ENCODE measurements around the gene REXO2.

Gene REXO2

GRCh38 chr11:114439229-114440120, at the start of gene REXO2:
Gene REXO2 (plus strand): TSS chr11:114439467. CDS start chr11:114439529, 62 bp downstream.
- peak; percentile 55 for DNase-seq

DNA sequence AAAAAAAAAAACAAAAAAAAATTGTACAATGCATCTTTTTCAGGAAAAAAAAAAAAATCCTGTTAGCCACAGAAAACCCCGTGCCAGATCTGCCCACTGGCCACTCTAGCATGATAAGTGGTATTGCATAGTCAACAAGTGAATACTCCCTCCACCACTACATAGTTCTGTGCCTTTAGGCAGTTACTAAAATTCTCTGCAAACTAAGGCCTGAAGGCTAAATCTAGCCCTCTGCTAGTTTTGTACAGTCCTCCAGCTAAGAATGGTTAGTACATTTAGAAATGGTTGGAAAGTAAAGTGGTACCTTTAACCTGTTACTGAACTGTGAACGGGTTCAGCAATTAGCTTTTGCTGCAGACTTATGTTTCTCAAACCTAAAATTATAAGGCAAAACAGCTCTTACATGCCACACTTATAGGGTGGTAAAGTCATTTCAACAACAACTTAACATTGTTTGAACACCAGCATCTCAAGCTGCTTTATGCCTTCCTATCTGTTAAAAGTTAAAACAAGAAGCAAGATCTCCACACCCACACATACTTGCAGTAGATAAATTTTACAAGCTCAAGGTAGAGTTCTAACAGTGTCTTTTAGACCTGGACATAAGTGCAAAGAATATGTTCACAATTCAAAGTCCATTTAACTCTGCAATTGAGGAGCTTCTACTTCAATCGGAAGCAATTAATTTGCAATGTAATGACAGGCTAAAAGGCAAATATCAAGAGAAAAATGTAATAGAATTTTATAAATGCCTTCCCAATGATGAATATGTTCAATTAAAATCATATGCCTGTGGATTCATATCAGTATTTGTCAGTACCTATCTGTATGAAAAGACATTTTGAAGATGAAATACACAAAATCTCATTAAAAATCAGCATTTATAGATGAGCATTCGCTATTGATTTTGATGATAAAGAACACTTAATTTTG, 46.3 kb upstream of the REXO2 start:
- no peak for DNase-seq

GRCh38 chr11:114395736-114396135, 43.5 kb upstream of the REXO2 start:
- no peak for DNase-seq

DNA sequence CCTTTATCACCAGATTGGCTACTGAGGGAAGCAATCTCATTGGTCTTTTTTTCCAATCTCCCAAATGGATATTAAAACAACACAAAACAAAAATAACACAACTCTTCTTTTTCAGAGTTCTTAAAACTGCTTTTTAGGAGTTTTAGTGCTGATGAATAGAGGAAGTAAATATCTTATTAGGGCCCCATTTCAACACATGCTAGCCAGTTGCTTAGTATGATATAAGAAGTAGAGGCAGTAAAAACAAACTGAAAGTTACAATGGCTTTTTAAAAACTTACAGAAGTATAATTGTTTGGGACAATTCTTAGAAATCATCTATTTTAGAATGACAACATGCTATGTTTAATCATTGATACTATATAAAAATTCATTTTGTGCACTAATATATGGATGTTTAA, 42.4 kb upstream of the REXO2 start:
- no peak for DNase-seq

GRCh38 chr11:114397349-114397982, 41.8 kb upstream of the REXO2 start:
- DNase-seq = no peak

- DNase-seq = no peak
Observed at GRCh38 chr11:114398303-114398920, 40.9 kb upstream of the REXO2 start.

GRCh38 chr11:114399490-114400215, 39.6 kb upstream of the REXO2 start:
- DNase-seq = no peak

- peak; percentile 55 for DNase-seq
Observed at GRCh38 chr11:114400216-114400914, 38.9 kb upstream of the REXO2 start, which contains the start of the genes C11orf71 and RBM7. Gene C11orf71 (minus strand): TSS chr11:114400511. CDS start chr11:114400331, 180 bp downstream. Gene RBM7 (plus strand): TSS chr11:114400666. CDS start chr11:114400672, 6 bp downstream.

- DNase-seq = no peak
Observed at GRCh38 chr11:114400915-114401223, 38.4 kb upstream of the REXO2 start.

GRCh38 chr11:114401311-114401710, 38.0 kb upstream of the REXO2 start:
- DNase-seq = no peak

GRCh38 chr11:114412946-114413345, 26.3 kb upstream of the REXO2 start:
- DNase-seq = no peak

DNA sequence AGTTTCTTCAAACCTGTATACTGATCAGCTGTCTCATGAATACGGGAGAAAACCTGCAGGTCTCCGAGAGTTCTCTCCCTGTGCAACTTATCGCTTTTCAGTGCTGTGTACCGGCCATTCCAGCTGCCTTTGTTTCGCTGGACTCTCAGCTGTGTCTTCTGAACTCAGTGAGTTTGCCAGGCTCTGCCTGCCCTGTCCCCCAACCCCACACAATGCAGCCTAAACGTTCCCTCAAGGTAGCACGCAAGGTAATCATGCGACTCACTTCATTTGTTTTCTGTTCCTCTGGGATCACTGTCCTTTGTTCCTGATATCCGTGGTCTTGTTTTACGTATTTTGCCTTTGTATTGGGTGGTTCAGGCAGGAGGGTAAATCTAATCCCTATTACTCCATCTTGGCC, 25.3 kb upstream of the REXO2 start:
- DNase-seq = no peak

DNA sequence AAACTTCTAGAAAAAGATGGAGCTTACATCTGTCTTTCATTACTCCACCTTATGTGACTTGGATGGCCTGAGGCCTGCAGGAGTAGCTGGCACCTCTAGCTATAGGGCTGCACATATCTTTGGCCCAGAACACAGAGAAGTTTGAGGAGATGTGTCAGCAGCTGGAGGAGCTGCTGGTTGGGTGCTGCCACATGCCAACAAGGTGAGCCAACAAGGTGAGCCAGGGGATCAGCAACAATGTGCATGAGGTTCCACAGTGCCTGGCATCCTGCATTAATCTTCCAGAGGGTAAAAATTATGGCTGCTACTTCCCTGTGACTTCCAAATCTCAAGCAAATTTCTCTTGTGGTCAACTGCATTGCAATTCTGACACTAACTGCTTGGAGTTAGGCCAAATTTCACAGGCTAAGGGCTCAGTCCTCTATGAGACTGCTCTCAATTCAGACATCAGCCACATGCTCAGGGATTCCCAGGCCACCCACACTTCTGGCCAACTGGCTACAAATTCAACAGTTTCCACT, 22.8 kb upstream of the REXO2 start:
- no peak for DNase-seq

GRCh38 chr11:114426280-114426679, 13.0 kb upstream of the REXO2 start:
- no peak for DNase-seq

DNA sequence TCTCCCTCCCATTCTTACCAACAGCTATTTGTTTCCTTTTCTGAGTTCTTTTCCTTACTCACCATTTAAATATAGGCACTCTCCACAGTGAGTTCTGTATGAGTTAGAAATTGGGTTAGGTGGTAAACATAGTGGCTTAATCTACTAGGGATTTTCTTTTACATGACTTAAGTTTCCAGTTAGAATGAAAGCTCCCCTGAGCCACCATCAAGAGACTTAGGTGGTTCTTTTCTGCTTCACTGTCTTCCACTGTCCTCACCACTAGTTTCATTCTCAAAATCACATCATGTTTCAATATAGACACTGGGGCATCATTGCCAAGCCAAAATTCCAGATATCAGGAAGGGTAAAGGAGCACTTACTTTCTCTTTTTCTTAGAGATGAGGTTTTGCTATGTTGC, 9.0 kb upstream of the REXO2 start:
- no peak for DNase-seq

- no peak for DNase-seq
Observed at GRCh38 chr11:114432893-114433292, 6.4 kb upstream of the REXO2 start.

DNA sequence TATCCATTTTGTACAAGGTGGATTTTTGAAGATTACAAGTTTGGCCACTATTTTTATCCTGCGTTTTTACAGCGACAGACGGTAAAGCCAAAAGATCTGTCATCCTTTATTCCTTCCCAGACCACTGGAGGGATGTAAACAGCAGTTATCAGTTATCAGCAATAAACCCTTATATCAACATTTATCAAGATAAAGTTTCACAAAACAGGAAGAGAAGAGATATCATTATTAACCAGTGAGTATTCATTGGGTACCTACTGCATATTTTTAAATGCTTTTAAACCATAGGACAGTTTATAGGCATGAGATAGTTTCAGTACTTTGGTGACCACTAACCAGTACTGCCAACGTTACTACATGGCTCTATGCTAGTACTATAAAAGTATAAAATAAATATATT, 5.9 kb upstream of the REXO2 start:
- no peak for DNase-seq

DNA sequence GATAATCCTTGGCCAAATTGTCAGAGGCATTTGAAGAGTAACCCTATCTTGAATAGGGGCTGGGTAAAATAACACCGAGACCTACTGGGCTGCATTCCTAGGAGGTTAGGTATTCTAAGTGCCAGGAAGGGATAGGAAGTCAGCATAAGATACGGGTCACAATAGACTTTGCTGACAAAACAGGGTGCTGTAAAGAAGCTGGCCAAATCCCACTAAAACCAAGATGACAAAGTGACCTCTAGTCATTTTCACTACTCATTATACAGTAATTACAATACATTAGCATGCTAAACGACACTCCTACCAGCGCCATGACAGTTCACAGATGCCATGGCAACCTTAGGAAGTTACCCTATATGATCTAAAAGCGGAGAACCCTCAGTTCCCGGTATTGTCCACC, 964 bp upstream of the REXO2 start:
- no peak for DNase-seq

DNA sequence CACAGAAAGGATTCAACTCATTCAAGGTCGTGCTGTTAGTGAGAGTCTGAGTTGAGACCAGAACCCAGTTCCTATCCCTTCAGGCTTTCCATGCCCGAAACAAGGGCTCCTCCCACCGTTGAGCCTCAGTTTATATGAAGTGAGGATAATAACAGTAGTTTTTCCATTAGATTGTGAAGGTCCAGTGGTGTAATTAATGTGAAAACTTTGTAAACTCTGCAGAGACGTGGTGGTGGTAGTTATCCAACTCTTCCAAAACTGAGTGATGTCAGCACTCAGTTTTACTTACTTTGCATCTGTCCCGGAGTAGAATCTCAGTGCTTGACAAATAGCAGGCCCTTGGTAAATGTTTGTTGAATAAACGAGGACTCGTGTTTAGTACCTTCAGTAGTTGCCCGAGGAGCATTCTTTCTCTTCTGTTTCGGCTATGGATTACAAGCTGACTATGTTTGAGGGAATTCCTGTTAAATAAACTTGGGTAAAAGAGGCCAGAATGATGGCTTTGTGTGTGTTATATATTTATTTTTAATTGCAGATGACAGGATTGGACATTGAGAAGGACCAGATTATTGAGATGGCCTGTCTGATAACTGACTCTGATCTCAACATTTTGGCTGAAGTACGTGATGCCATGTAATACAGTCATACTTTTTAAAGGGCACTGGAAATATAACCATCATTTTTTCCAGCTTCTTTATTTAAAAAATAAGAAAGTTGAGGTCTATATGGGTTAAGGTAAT, 1.0 kb downstream of the REXO2 start:
- no peak for DNase-seq

Measured in NCI-H1694 treated with DMSO at 0.1 percent for 48 hours (cell line).